Measurements from ENCODE around the gene GPSM1.

DNA sequence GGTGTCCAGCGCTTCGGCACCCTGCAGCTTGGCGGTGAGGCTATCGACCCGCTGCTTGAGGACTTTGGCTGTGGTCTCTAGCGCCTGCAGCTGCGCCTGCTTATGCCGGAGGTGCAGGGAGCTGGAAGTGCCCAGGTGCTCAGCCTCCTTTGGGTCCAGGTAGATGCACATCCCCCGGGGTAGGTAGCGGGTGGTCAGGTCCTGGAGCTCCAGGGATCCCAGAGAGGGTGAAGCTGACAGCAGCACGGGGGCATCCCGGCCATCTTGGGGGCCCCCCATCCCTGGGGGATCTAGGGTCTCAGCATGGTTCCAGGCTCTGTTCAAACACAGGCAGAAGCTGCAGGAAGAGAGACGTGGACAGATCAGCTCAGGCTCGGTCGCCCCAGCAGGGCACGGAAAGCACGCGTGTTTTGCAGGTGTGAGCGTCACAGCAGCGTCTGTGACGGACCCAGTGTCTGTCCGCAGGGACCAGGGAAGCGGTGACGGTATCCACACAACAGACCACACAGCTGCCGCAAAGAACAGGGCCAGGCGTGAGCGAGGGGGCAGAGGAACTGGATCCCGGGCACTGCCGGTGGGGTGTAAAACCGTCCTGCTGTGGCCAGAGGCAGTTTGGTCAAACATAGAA is 40.9 kb upstream of the GPSM1 start:
- TF ChIP-seq, protein P1, sequence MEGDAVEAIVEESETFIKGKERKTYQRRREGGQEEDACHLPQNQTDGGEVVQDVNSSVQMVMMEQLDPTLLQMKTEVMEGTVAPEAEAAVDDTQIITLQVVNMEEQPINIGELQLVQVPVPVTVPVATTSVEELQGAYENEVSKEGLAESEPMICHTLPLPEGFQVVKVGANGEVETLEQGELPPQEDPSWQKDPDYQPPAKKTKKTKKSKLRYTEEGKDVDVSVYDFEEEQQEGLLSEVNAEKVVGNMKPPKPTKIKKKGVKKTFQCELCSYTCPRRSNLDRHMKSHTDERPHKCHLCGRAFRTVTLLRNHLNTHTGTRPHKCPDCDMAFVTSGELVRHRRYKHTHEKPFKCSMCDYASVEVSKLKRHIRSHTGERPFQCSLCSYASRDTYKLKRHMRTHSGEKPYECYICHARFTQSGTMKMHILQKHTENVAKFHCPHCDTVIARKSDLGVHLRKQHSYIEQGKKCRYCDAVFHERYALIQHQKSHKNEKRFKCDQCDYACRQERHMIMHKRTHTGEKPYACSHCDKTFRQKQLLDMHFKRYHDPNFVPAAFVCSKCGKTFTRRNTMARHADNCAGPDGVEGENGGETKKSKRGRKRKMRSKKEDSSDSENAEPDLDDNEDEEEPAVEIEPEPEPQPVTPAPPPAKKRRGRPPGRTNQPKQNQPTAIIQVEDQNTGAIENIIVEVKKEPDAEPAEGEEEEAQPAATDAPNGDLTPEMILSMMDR (conservative IDR thresholded peaks at IDR 0.05 in 1 of 2, IDR thresholded peaks at IDR 0.05 in 1 of 2; ENCODE audit: extremely low read depth in 1 of 2, insufficient read depth in 1 of 2, low read depth in 1 of 2, low read length in 2 of 2) = no peak
- no peak for TF ChIP-seq EZH2 (IDR thresholded peaks at IDR 0.05; ENCODE audit: borderline replicate concordance, low read length)

Measured in mammary epithelial cell (primary cell).